Kidney capillary endothelial cell (primary cell): ENCODE measurements around the gene F7.
A peak's percentile ranks its signal among the peaks of the same experiment; 100 is the strongest.
"Not testable (repeated sequence)": the region's sequence is repeated elsewhere in the genome, so short reads cannot be mapped to it uniquely, and the experiment has no call there.

Source experiments
- DNase-seq: peaks from one replicate; pipeline ENCODE4 v3.0.0-alpha.2; 2018; ENCODE audit warnings: low spot score

The F7 gene

DNA sequence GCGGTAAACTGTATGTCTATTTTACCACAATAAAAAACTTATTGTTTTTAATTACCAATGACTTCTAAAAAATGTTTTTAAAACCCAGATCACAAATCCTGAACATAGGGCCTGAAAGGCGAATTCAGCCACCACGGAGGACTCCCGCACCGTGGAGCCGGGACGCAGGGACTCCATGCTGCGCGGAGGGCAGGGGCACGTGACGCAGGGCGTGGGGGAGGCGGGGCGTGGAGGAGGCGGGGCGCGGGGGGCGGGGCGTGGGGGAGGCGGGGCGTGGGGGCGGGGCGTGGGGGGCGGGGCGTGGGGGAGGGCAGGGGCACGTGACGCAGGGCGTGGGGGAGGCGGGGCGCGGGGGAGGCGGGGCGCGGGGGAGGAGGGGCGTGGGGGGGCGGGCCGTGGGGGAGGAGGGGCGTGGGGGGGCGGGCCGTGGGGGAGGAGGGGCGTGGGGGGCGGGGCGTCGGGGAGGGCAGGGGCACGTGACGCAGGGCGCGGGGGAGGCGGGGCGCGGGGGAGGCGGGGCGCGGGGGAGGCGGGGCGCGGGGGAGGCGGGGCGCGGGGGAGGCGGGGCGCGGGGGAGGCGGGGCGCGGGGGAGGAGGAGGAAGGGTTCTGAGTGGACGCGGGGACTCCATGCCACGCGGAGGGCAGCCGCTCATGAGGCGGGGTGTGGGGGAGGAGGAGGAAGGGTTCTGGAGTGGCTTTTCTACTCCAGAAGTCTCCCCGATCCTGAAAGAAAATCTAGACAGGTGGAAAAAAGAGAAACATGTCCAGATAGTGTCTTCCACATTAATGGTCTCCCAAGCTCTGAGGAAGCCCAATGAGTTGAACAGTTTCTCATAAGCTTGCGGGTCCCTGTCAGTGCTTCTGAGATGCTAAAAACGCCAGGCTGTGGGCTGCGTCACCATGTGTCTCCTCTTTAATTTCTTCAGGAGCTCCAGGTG, 48.5 kb downstream of the F7 start:
- DNase-seq: peak; percentile 45

DNA sequence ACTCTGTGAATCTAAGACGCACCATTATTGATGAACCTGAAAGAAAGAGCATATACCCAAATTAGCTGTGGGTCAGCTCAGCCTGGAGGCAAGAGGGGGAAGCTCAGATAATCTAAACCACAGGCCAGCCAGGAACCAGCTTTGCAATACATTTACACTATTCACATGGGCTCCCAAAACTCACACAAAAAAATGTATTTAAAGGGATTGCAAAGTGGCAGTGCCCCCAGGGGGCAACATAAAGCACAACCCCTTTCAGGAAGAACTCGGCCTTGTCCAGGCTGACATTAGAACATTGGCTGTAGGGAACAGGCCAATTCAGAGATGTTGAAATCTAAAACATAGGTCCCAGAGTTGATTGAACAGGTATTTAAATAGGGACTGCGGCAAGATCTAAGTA, 49.6 kb downstream of the F7 start:
- no peak for DNase-seq

DNA sequence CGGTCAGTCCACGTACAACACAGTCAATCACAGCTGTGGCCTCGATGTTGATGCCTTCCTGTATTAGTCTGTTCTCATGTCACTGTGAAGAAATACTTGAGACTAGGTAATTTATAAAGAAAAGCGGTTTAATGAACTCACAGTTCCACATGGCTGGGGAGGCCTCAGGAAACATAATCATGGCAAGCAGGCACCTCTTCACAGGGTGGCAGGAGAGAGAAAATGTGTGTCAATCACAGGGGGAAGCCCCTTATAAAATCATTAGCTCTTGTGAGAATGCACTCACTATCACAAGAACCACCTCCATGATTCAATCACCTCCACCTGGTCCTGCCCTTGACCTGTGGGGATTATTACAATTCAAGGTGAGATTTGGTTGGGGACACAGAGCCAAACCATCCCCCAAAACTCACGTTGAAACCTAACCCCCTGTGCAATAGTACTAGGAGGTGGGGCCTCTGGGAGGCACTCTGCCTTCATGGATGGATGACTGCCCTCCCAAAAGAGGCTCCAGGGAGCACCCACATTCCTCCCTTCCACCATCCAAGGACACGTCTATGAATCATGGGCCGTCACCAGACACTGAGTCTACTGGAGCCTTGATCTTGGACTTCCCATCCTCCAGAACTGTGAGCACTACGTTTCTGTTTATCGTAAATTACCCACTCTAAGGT, 50.5 kb downstream of the F7 start:
- DNase-seq: no peak

DNA sequence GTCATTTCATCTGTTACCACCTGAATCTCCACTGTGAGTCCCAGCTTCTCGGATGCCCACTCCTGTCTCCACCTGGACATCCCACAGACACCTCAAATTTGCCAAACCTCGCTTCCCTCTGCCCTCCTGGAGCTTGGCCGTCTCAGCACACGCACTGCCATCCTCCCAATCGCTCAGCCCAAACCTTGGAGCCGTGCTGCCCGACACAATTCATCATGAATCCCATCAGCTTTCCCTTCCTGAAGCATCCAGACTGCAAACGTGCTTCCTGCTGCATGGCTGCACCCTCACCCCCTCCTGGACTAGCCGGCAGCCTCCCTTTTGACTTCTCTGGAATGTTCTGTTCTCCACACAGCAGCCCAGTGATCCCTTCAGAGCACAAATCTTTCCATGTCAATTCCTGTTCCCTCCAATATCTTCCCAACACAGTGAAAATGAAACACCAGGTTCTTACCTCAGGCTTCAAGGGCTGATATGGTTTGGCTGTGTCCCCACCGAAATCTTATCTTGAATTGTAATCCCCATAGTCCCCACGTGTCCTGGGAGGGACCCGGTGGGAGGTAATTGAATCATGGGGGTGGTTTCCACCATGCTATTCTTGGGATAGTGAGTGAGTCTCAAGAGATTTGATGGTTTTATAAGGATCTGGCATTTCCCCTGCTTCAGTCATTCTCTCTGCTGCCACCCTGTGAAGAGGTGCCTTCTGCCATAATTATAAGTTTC, 51.8 kb downstream of the F7 start:
- peak; percentile 15 for DNase-seq

DNA sequence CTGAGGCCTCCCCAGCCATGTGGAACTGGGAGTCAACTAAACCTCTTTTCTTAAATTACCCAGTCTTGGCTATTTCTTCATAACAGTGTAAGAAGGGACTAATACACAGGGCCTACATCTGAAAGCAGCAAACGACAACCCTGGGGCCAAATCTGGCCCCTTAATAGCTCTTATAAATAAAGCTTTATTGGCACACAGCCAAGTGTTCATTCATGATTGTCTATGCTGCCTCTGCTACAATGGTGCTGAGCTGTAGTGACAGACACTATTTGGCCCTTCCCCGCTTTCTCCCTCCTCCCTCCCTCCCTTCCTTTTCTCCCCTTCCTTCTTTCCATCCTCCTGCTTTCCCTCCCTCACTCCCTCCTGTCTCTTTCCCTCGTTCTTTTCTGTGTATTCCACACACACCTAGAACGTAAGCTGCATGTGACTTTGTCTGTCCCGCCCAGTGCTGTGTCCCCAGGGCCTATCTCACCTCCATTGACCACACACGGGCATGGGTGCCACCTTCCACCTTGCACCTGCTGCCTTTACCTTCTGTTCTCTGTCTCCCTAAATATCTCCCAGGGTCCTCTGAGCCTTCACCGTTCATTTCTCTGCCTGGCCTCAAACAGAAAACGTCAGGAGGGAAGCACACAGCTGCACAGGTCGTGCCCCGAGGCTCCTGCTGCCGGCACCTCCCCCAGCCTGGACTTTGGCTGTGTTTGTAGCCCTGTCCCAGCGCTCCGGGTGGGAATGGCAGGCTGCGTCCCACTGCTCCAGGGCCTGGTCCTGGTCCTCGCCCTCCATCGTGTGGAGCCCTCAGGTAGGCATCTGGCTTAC, 52.5 kb downstream of the F7 start, which contains the start of gene PROZ:
PROZ (plus strand) TSS at position 720 of the 819 bp plus-strand sequence; CDS start at position 733, 13 bp downstream.
- DNase-seq: no peak

DNA sequence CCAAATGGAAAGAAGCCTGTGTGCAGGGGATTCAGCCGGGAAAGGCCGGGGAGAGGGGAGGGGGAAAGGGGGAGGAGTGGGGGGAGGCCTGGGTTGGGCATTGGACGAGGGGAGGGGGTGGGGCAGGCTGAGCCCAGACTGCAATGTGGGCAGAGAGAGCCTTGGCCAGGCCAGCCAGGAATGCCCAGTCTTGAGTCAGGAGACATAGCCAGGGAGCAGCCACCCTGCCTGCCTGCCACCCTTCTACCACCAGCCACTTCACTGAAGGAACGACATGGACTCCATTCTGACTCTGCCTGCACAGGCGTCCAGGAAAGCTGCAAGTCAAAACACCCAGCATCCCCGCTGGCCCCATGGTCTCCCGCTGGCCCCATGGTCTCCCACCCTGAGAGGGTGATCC, 53.4 kb downstream of the F7 start:
- DNase-seq: no peak

DNA sequence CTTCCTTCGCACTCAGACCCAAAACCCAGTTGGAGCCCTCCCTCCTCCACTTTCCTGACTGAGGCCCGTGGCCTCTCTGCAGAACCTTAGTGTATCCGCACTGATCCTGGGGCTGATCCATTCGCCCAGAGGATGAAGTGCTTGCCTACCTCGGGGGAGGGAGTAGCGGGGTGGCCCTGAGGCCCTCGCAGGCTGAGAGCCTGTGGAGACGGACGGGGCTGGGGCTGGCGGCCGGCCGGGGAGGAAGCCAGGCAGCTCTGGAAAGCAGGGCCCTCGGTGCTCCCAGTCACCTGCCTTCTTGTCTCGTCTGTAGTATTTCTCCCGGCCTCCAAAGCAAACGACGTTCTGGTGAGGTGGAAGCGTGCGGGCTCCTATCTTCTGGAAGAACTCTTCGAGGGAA, 54.1 kb downstream of the F7 start:
- no peak for DNase-seq

DNA sequence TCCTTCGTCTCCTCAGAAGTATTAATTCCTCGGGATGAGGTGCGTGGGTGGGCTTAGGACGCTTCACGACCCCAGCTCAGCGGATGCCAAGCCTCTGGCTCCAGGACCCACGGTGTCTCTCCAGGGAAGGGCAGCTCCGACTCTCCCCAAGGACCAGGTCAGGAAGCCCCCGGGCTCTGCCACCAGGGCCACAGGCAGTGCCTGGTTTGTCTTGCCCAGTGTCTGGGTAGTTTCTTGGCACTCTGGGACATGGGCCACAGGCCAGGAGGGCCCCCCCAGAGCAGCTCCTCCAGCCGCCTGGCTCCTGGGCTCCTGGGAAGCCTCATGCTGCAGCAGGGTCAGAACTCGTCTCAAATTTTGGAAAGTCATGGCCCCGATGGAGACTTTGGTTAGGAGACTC, 55.4 kb downstream of the F7 start:
- DNase-seq: no peak

DNA sequence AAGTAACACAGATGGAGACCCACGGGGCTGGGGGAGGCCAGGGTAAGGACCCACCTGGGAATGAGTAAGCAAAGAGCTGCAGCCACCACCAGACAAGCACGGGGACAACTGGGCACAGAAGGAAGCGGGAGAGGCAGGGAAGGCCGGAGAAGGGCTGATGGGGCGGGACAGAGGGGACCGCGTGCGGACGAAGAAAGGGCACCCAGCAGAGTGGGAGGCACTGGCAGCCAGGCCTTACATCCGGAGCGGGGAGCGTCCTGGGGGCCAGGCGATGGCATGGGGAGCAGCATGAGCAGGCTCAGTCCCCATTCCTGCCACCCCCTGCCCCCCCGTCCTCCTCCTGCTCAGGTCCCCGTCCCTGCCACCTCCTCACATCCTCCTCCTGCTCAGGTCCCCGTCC, 55.8 kb downstream of the F7 start:
- DNase-seq: no peak

DNA sequence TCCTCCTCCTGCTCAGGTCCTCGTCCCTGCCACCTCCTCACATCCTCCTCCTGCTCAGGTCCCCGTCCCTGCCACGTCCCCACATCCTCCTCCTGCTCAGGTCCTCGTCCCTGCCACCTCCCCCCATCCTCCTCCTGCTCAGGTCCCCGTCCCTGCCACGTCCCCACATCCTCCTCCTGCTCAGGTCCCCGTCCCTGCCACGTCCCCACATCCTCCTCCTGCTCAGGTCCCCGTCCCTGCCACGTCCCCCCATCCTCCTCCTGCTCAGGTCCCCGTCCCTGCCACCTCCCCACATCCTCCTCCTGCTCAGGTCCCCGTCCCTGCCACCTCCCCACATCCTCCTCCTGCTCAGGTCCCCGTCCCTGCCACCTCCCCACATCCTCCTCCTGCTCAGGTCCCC, 56.4 kb downstream of the F7 start:
- DNase-seq: not testable (repeated sequence)

DNA sequence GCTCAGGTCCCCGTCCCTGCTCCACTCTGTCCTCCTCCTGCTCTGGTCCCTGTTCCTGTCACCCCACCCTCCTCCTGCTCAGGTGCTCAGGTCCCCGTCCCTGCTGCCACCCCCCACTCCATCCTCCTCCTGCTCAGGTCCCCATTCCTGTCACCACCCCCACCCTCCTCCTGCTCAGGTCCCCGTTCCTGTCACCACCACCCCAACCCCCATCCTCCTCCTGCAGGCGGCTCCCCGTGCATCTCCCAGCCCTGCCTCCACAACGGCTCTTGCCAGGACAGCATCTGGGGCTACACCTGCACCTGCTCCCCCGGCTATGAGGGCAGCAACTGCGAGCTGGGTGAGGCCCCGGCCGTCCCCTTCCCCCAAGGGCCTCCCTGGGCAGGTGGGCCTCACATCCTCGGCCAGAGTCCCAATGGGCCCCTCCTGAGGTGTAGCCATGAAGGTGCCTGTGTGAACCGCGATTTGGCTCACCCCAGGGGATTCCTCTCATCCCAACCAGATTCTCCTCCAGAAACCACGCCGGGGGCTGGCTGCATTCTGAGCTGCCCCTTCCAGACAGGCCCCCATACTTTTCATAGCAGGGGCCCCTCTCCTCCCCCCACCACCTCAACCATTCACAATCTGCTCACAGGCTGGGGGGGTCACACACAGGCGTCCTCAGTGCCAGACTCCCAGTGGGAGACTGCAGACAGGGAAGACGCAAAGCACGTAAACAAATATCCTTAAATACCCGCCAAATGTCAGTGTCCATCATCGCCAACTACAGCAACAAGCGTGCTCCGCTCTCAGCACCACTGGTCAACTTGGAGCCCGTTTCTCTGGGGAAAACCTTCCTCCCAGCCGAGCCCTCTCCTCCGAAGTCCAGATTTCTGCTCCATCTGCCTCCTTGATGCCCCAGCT, 57.4 kb downstream of the F7 start:
- DNase-seq: no peak

DNA sequence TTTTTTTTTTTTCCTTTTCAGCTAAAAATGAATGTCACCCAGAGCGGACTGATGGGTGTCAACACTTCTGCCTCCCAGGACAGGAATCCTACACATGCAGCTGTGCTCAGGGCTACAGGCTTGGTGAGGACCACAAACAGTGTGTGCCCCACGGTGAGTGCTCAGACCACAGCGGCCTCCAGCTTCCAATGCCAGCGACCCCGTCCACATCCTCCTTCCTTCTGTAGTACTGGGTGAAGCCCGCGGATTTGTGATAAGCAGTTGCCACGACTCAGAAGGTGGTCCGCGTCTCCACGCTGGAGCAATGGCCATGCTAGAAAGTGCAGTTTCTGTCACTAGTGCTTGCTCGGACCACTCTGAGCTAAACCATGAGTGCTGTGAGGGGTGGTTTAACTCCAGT, 58.9 kb downstream of the F7 start:
- DNase-seq: no peak

DNA sequence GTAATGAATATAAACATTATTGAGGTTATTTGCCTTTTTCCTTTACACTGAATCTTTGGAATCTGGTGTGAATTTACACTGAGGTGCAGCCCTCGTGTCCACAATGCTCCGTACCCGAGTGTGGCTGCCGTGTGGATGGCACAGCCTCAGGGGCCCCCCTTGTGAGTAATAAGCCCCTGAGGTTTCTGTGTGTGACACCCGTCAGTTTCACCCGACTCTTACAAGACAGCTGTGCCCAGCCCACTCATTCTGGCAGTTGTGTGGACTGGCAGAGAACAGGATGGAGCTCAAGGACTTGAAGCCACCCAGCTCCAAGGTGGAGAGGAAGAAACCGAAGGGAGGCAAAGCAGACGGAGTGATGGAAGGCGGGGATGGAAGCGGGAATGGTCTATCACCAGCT, 60.7 kb downstream of the F7 start:
- no peak for DNase-seq

DNA sequence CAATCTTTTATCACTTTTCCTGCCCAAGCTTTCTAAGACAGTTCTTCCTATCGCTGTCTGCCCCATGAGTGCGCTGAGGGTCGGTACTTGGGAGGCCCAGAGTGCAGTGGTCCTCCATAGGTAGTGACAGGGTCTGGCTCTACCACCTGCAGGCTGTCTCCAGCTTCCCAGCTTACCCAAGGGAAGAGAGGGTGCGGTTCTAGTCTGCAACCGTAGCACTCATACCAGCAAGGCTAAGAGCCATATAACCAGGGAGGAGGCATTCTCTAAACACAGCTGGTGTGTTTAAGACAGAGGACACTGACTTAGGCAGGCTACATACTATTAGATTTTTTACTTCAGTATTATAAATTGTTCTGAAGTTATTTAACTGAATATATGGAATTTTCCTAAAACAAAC, 61.1 kb downstream of the F7 start:
- no peak for DNase-seq

DNA sequence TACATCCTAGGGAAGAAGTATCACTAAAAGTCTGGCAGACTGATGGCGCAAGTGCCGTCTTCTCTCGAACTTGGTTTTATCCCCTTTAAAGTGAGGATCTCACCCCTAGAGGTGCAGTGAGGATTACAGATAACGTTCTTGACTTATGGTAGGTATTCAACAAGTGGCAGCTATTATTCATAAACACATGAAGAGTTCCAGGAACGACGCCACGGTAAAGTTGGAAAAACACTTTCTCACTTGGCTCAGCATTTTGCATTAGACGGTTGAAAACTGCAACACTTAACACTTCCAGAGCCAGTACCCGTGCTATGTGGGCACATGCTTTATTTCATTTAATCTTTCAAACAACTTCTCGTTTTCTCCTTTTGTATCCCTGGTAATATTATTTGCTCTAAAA, 61.6 kb downstream of the F7 start:
- no peak for DNase-seq

DNA sequence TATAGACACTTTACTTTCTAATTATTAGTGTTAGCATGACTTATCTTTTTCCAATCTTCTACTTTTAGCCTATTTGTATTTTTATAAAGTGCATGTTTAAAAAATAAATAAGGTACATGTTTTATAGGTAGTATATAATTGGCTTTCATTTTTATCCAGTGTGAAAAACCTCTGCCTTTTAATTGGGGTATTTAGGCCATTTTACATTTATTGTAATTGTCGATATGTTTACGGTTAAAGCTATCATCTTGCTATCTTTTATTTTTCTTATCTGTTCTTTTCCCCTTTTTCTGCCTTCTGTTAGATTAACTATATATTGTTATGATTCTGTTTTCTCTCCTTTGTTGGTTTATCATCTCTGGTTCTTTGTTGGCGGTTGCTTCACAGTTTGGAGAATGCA, 62.0 kb downstream of the F7 start:
- DNase-seq: no peak

DNA sequence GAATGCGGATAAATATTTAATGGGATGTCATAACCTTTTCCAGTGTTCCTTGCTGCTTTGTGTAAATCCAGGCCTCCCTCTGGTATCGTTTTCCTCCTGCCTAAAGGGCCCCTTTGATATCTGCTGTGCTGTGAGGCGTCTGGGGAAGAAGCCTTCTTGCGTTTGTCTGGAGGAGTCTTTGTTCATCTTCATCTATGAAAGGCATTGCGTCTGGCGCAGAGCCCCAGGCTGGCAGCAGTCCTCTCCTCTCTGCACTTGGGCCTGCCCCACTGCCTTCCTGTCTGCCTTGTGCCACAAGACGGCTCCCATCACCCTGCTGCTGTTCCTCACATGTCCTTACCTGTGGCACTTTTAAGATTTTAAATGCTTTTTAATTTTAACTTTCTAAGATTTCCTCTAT, 62.6 kb downstream of the F7 start:
- DNase-seq: no peak

DNA sequence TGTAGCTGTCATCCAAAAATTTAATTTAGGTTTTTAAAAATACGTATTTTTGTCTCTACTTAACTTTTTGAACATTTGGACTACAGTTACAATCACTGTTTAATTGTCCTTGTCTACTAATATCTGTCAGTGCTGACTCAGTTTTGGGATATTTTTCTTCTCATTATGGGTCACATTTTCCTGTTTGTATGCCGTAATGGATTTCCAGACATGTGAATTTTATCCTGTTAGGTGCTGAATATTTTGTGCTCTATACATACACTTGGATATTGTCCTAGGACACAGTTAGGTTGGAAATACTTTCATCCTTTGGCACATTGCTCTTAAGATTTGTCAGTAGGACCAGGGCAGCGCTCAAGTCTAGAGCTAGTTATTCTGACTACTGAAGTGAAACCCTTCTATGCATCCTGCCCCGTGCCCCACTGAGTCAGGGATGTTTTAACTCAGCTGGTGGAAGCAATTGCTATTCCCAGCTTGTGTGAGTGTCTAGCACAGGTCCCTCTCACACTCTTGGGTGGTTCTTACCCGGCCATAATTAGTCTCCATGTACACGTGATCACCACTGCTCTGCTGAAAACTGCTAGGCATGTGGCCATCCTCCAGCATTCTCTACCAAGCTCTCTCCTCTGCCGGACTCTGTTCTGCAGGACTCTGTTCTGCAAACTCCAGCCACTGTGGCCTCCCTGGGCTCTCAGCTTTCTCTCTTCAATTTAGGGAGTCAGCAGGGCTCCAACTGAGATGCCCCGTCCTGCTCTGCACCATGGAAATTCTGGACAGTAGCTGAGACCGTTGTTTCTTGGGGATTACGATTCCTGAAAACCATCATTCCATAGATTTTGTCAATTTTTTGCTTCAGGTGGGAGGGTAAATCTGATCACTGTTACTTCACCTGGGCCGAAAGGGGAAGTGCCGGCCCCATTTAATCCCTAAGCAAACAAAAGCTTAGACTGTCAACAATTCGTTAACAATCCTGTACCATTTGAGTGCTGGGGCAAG, 64.0 kb downstream of the F7 start:
- DNase-seq: no peak
